ENCODE measurements around the gene HBM. TPM values are rescaled to one million over a fixed set of nuclear protein-coding genes. Genes with fewer than 3 reads are reported as not detected.
"Not testable (repeated sequence)": the region's sequence is repeated elsewhere in the genome, so short reads cannot be mapped to it uniquely, and the experiment has no call there.

HBM gene
- total RNA-seq, 1 experiment from 2014 or later, result not detected

DNA sequence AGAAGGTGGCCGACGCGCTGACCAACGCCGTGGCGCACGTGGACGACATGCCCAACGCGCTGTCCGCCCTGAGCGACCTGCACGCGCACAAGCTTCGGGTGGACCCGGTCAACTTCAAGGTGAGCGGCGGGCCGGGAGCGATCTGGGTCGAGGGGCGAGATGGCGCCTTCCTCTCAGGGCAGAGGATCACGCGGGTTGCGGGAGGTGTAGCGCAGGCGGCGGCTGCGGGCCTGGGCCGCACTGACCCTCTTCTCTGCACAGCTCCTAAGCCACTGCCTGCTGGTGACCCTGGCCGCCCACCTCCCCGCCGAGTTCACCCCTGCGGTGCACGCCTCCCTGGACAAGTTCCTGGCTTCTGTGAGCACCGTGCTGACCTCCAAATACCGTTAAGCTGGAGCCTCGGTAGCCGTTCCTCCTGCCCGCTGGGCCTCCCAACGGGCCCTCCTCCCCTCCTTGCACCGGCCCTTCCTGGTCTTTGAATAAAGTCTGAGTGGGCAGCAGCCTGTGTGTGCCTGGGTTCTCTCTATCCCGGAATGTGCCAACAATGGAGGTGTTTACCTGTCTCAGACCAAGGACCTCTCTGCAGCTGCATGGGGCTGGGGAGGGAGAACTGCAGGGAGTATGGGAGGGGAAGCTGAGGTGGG lies 7.6 kb downstream of the HBM start:
- BruUV-seq (replicated peaks); POLR2A ChIA-PET (ENCODE audit: unreplicated experiment); H3K9me3 ChIP-seq (ENCODE audit: insufficient read depth, low read depth); H3K79me2 ChIP-seq (ENCODE audit: low read depth); H3K36me3 ChIP-seq (ENCODE audit: low read depth); intact Hi-C loops (cut with micrococcal nuclease; ENCODE audit: unreplicated experiment); CTCF ChIA-PET; H2AFZ ChIP-seq; H3K4me2 ChIP-seq; DNase-seq; H3K4me3 ChIP-seq; H3K27ac ChIP-seq; H4K20me1 ChIP-seq (ENCODE audit: insufficient read depth); H3K9me2 ChIP-seq (ENCODE audit: insufficient read depth); H3K4me1 ChIP-seq (replicated peaks; ENCODE audit: insufficient read depth): not testable (repeated sequence)
- Histone ChIP-seq H3F3A (ENCODE audit: insufficient read depth, low read depth) (peaks cover 13% of the 10 kb centered on the region; the same call in 1 of the 2 replicates), H3K27me3 (ENCODE audit: insufficient read depth, low read depth) (peaks cover 28% of the 10 kb centered on the region)

- H4K20me1 ChIP-seq (ENCODE audit: insufficient read depth); H3K4me1 ChIP-seq (replicated peaks; ENCODE audit: insufficient read depth); H3K9me2 ChIP-seq (ENCODE audit: insufficient read depth); POLR2A ChIA-PET (ENCODE audit: unreplicated experiment); H2AFZ ChIP-seq; DNase-seq; H3K27ac ChIP-seq; H3K4me3 ChIP-seq; H3K36me3 ChIP-seq (ENCODE audit: low read depth); H3K79me2 ChIP-seq (ENCODE audit: low read depth); BruUV-seq (replicated peaks); CTCF ChIA-PET; intact Hi-C loops (cut with micrococcal nuclease; ENCODE audit: unreplicated experiment); H3K9me3 ChIP-seq (ENCODE audit: insufficient read depth, low read depth); H3K4me2 ChIP-seq: not testable (repeated sequence)
- peaks cover 28% of the 10 kb centered on the region for H3K27me3 ChIP-seq (ENCODE audit: insufficient read depth, low read depth)
- H3F3A ChIP-seq (ENCODE audit: insufficient read depth, low read depth), result peaks cover 16% of the 10 kb centered on the region; the same call in 1 of the 2 replicates
Observed at GRCh38 chr16:173928-174769, 8.4 kb downstream of the HBM start.

- Histone ChIP-seq H3K4me2 (no peak overlapping the region), H3F3A (ENCODE audit: insufficient read depth, low read depth) (peaks cover 16% of the 10 kb centered on the region; the same call in 1 of the 2 replicates), H3K9me2 (ENCODE audit: insufficient read depth) (no peaks in the 10 kb centered on the region), H3K27ac (no peak overlapping the region), H3K4me1 (replicated peaks; ENCODE audit: insufficient read depth) (no peaks in the 10 kb centered on the region), H3K36me3 (ENCODE audit: low read depth) (no peaks in the 10 kb centered on the region), H3K4me3 (no peak overlapping the region), H3K79me2 (ENCODE audit: low read depth) (no peaks in the 10 kb centered on the region), H4K20me1 (ENCODE audit: insufficient read depth) (peaks cover 9% of the 10 kb centered on the region; the same call in 1 of the 2 replicates), H3K27me3 (ENCODE audit: insufficient read depth, low read depth) (peaks cover 26% of the 10 kb centered on the region), H2AFZ (no peak overlapping the region), H3K9me3 (ENCODE audit: insufficient read depth, low read depth) (no peaks in the 10 kb centered on the region)
- ChIA-PET POLR2A (ENCODE audit: unreplicated experiment) (no interaction called here), CTCF (interaction anchor here (0.7 kb wide), 2 partner anchors 15 to 109 kb away, joined by 3 read pairs; no protein-coding TSS in a partner anchor)
- DNase-seq, result no peak
- no TSS peak for BruUV-seq (replicated peaks)
- intact Hi-C loops (cut with micrococcal nuclease; ENCODE audit: unreplicated experiment), result no loop called here
- TF ChIP-seq, protein P1, sequence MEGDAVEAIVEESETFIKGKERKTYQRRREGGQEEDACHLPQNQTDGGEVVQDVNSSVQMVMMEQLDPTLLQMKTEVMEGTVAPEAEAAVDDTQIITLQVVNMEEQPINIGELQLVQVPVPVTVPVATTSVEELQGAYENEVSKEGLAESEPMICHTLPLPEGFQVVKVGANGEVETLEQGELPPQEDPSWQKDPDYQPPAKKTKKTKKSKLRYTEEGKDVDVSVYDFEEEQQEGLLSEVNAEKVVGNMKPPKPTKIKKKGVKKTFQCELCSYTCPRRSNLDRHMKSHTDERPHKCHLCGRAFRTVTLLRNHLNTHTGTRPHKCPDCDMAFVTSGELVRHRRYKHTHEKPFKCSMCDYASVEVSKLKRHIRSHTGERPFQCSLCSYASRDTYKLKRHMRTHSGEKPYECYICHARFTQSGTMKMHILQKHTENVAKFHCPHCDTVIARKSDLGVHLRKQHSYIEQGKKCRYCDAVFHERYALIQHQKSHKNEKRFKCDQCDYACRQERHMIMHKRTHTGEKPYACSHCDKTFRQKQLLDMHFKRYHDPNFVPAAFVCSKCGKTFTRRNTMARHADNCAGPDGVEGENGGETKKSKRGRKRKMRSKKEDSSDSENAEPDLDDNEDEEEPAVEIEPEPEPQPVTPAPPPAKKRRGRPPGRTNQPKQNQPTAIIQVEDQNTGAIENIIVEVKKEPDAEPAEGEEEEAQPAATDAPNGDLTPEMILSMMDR (conservative IDR thresholded peaks at IDR 0.05), result no peak
- no peak for TF ChIP-seq EZH2 (IDR thresholded peaks at IDR 0.05; ENCODE audit: low read depth)
Observed at GRCh38 chr16:175011-175949, 9.5 kb downstream of the HBM start.

GRCh38 chr16:176006-176405 lies 10.2 kb downstream of the HBM start:
- H3K4me3 ChIP-seq; H3K4me2 ChIP-seq; POLR2A ChIA-PET (ENCODE audit: unreplicated experiment); H3K4me1 ChIP-seq (replicated peaks; ENCODE audit: insufficient read depth); DNase-seq; BruUV-seq (replicated peaks); H3K9me3 ChIP-seq (ENCODE audit: insufficient read depth, low read depth); CTCF ChIA-PET; H2AFZ ChIP-seq; H3K79me2 ChIP-seq (ENCODE audit: low read depth); H3K27ac ChIP-seq; H3K36me3 ChIP-seq (ENCODE audit: low read depth); H4K20me1 ChIP-seq (ENCODE audit: insufficient read depth); intact Hi-C loops (cut with micrococcal nuclease; ENCODE audit: unreplicated experiment); H3K9me2 ChIP-seq (ENCODE audit: insufficient read depth): not testable (repeated sequence)
- Histone ChIP-seq H3F3A (ENCODE audit: insufficient read depth, low read depth) (peaks cover 16% of the 10 kb centered on the region; the same call in 1 of the 2 replicates), H3K27me3 (ENCODE audit: insufficient read depth, low read depth) (peaks cover 23% of the 10 kb centered on the region)

- H2AFZ ChIP-seq; intact Hi-C loops (cut with micrococcal nuclease; ENCODE audit: unreplicated experiment); H3K4me1 ChIP-seq (replicated peaks; ENCODE audit: insufficient read depth); H3K9me2 ChIP-seq (ENCODE audit: insufficient read depth); H4K20me1 ChIP-seq (ENCODE audit: insufficient read depth); H3K9me3 ChIP-seq (ENCODE audit: insufficient read depth, low read depth); H3K4me3 ChIP-seq; H3K27ac ChIP-seq; H3K4me2 ChIP-seq; H3K36me3 ChIP-seq (ENCODE audit: low read depth); POLR2A ChIA-PET (ENCODE audit: unreplicated experiment); DNase-seq; CTCF ChIA-PET; BruUV-seq (replicated peaks); H3K79me2 ChIP-seq (ENCODE audit: low read depth): not testable (repeated sequence)
- H3F3A ChIP-seq (ENCODE audit: insufficient read depth, low read depth), result peaks cover 16% of the 10 kb centered on the region; the same call in 1 of the 2 replicates
- H3K27me3 ChIP-seq (ENCODE audit: insufficient read depth, low read depth), result peaks cover 18% of the 10 kb centered on the region
Observed at GRCh38 chr16:176477-177382, 11.0 kb downstream of the HBM start, which contains the start of gene HBA1. HBA1 (plus strand) TSS chr16:176680; CDS start chr16:176717, 37 bp downstream.

Data from PC-9 (cell line).